Prostate gland (tissue), 2 donors: ENCODE results near the gene NIT1.

ENCODE experiments used
- POLR2A ChIP-seq: fragments of 450-650 bp; IDR thresholded peaks from one replicate; pipeline ENCODE4 v1.6.1; 2016; ENCODE audit warnings: antibody characterized with exemption, mild to moderate bottlenecking
- POLR2AphosphoS5 ChIP-seq: sonication (generic); formaldehyde crosslinking; IDR thresholded peaks from one replicate; pipeline ENCODE4 v1.6.1; 2017; ENCODE audit warnings: antibody characterized with exemption
- TF ChIP-seq, protein P1 (sequence below), 4 experiments: fragments of 200-600 bp in 2 of 4; fragments of 450-650 bp in 2 of 4; sonication (generic) in 2 of 4; IDR thresholded peaks; 1 replicate in 3 of 4; 2 replicates in 1 of 4; pipeline ENCODE4 v1.5.1; 2016 to 2019; ENCODE audit warnings: antibody characterized with exemption in 4 of 4, mild to moderate bottlenecking in 2 of 4, moderate library complexity in 2 of 4

GRCh38 chr1:161089251-161089924, 28.5 kb upstream of the NIT1 start, which contains the start of gene NECTIN4:
- TF ChIP-seq, protein P1, sequence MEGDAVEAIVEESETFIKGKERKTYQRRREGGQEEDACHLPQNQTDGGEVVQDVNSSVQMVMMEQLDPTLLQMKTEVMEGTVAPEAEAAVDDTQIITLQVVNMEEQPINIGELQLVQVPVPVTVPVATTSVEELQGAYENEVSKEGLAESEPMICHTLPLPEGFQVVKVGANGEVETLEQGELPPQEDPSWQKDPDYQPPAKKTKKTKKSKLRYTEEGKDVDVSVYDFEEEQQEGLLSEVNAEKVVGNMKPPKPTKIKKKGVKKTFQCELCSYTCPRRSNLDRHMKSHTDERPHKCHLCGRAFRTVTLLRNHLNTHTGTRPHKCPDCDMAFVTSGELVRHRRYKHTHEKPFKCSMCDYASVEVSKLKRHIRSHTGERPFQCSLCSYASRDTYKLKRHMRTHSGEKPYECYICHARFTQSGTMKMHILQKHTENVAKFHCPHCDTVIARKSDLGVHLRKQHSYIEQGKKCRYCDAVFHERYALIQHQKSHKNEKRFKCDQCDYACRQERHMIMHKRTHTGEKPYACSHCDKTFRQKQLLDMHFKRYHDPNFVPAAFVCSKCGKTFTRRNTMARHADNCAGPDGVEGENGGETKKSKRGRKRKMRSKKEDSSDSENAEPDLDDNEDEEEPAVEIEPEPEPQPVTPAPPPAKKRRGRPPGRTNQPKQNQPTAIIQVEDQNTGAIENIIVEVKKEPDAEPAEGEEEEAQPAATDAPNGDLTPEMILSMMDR (IDR thresholded peaks at IDR 0.05): no peak
- TF ChIP-seq POLR2A: peak; percentile 83
- peak; percentile 79 for TF ChIP-seq POLR2AphosphoS5
